Superior temporal gyrus (tissue), 1 donor: Measurements from ENCODE around the gene SAC3D1.
"Not testable (repeated sequence)": the region's sequence is repeated elsewhere in the genome, so short reads cannot be mapped to it uniquely, and the experiment has no call there.

Source experiments
- DNase-seq: peaks from one replicate; pipeline ENCODE4 v3.0.0-alpha.2; 2016; ENCODE audit errors: extremely low spot score

Gene SAC3D1

DNA sequence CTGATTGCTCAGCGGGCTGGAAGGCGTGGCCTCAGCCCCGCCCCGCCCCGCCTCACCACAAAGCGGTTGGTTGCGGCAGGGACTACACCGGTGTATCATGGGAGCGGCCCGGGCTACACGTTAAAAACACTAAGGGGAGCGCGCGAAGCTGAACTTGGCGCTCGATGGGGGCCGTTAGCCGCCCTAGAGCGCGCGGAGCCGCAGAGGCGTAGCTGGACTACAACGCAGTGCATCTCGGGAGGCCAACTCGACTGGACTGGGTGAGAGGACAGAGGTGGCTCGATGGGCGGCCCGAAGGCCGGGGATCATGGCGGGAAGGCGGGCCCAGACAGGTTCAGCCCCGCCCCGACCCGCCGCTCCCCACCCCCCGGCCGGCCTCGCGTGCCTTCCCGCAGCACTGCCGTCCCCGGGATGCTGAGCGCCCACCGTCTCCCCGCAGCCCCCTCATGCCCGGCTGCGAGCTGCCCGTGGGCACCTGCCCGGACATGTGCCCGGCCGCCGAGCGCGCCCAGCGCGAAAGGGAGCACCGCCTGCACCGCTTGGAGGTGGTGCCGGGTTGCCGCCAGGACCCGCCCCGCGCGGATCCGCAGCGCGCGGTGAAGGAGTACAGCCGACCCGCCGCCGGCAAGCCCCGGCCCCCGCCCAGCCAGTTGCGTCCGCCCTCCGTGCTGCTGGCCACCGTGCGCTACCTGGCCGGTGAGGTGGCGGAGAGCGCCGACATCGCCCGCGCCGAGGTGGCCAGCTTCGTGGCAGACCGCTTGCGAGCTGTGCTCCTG lies at the start of gene SAC3D1:
Gene SAC3D1, plus strand, starts transcription at position 364 of the 776 bp plus-strand sequence. Its CDS starts 83 bp downstream, at position 447.
- DNase-seq, result peak; percentile 92

DNA sequence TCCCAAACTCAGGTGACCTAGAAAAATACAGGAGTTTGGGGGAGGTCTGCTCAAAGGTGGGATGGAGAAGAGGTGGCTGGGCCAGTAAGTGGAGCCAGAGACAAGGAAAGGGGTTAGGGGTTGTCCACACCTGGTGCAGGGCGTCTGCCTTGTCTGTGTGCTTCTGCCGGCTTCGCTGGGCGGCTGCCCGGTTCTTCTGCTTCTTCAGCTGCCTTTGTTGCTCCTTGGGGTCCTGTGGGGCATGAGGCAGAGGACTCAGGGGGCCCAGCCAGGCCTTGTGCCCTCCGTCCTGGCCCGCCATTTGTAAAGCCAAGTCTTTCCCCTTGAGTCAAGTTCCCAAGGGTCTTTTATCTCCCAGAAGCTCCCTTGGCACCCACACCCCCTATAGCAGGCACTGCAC lies 46.7 kb upstream of the SAC3D1 start:
- no peak for DNase-seq

DNA sequence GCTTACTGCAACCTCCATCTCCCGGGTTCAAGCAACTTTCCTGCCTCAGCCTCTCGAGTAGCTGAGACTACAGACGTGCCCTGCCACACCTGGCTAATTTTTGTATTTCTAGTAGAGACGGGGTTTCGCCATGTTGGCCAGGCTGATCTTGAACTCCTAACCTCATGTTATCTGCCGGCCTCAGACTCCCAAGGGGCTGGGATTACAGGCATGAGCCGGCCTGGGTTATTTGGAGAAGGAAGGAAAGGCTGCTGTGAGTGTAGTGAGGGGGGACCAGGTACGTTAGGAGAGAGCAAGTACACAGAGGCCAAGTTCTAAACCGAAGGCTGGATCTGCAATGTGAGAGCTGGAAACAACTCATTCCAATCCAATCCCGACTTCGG lies 44.7 kb upstream of the SAC3D1 start:
- no peak for DNase-seq

DNA sequence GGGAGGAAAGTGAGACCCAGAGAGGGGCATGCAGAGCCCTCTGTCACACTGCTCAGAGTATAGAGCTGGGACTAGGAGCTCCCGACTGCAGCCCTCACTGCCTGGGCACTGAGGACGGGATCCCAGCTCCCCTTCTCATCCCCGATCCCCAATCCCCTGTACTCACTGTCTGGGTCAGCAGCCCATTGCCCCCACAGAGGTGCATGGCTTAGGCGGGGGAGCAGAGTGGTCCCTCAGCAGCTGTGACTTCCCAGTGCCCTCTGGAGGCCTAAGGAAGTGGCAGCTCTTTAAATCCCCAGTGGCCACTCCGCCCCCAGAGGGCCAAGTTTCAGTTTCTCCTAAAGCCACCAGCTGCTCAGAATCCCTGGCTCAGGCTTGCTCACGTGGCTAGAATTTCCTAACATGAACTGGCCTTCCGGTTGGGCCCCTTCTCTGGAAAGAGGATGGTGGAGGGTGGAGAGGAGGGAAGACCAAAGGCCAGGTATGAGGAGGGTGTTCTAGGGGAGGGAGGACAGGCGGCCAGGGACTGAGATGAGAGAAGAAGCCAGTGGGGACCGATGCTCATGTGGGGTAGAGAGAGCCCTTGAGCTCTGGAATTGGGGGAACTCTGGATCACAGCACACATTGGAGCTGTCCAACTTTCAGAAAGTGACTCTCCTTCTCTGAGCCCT lies 44.2 kb upstream of the SAC3D1 start, which contains the start of gene BATF2:
Gene BATF2, minus strand, starts transcription at position 262 of the 671 bp plus-strand sequence. Its CDS starts 57 bp downstream, at position 205.
- peak; percentile 46 for DNase-seq

DNA sequence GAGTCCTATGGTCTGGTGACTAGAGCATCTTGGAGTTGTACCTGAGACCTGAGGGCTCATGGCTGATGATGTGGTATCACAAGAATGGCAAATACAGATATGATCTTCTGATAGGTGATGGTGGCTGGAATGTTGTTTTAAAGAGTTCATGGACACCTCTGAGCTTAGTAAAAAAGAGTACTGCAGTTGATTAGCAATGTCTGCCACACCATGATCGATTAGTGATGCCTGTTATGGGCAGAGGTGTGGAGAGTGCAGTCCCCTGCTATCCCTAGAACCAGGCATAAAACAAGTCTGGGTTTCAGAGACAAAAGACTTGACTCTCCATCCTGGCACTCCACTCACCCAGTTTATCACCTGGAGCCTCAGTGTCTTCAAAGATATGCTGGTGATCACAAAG lies 42.9 kb upstream of the SAC3D1 start:
- DNase-seq, result no peak

DNA sequence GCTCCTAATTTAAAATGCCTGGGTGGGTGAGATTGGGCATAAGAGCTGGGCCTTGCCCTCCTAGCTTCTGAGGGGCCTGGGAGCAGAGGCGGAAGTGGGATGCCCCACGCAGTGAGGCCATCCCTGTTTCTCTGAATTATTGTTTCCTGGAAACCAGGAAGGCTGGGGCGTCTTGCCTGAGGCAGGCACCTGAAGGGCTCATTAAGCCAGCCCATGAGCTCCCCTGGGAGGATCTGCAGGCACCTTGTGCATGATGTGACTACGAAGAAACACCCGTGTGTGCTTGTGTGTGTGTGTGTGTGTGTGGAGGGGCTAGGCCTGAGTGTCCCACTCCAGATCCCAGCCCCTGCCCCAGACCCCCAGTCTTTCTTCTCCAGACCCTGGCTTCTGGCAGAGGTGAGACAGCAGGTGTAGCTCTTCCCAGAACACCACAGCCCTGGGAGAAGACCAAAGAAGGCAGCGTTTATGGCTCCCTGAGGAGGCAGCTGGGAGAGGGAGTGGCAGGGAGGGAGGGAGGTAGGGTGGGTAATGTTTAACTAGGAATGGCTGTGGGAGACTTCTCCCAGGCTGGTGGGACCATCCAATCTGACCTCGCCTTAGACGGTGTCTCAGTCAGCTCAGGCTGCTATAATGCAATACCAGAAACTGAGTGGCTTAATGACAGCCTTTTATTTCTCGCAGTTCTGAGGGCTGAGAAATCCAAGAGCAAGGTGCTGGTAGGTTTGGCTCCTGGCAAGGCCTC lies 42.1 kb upstream of the SAC3D1 start:
- DNase-seq, result no peak

DNA sequence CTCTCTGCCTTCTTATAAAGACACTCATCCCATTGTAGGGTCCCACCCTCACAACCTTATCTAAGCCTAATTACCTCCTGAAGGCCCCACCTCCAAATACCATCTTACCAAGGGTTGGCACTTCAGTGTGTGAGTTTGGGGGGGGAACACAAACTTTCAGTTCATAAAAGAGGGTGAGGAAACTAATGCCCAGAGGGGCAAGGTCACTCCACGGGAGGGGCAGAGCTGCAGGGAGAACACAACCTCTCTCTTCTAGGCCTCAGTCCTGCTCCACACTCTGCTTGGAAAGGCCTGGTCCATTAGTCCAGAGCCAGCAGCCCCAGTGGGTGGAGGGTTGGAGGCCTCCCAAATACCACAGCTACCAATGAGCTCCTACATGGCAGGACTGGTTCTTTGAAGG lies 41.5 kb upstream of the SAC3D1 start:
- DNase-seq, result no peak

DNA sequence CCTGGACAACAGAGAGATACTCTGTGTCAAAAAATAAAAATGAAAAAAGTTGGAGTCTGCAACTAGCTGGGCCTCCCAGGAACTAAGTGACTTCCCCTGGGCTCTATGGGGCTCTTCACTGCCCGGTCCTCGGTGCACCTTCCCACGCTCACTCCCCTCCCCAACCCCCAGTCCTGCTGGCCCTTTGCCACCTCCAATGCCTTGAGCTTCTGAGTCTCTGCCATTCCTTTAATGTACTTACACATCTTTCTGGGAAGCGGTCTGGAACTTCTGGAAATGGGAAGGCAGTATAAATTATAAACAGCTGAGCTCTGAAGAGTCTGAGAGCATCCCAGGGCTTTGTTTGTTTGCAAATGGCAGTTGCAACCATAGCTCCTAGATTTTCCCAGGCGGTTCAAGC lies 38.3 kb upstream of the SAC3D1 start:
- DNase-seq, result no peak

DNA sequence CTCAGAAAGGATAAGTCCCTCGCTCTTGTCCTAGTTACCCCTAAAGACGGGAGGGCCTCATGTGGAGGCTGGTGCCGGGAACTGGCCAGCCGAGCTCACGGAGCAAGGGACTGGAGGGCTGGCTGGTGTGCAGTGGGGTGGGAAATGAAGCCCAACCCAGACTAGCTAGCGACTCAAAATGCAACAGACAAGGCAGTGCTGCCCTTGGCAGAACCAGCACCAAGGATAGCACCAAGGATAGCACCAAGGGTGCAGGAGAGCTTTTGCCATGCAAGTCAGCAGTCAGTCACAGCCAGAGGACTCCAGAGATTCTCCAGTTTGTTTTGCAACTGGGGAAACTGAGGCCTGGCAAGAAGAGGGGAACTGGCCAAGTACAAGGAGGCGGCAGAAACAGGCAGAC lies 37.7 kb upstream of the SAC3D1 start:
- DNase-seq, result no peak

DNA sequence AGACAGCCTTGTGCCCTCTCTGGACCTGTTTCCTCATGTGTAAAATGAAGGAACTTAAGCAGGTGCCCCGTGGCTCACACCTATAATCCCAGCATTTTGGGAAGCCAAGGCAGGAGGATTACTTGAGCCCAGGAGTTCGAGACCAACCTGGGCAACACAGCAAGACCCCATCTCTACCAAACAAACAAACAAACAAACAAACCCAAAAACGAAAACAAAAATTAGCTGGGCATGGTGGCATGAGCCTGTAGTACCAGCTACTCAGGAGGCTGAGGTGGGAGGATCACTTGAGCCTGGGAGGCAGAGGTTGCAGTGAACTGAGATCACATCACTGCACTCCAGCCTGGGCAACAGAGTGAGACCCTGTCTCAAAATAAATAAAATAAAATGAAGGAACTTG lies 37.0 kb upstream of the SAC3D1 start:
- DNase-seq, result not testable (repeated sequence)

DNA sequence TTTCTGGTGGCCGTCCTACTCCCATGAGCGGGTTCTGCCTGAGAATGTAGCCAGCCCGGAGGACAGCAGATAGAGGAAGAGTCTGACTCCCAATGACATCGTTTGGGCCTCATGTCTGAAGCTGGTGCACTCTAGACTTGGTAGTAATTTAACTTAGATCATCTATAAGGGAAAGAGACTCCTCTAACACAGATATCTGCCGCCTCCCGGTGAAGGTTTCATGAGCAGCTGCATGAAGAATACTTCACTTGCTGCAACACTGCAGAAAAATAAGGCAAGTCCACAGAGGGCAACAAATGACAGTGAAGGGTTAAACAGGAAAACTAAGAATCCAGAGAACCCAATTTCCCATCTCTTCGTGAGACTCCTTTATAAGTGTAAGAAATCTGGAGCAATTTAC lies 33.0 kb upstream of the SAC3D1 start:
- no peak for DNase-seq

DNA sequence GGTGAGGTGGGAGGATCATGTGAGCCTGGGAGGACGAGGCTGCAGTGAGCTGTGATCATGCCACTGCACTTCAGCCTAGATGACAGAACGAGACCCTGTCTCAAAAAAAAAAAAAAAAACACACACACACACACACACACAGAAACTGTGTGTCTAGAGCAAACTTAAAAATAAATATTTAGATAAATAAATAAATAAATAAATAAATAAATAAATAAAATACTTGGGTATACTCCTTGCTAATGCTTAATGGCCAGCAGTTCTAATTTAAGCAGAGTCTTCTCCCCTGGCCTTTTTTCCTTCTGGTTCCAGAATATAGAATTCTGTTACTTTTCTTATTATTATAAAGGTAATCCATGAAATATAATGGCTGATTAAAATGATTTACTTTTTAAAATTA lies 32.1 kb upstream of the SAC3D1 start:
- DNase-seq, result no peak

DNA sequence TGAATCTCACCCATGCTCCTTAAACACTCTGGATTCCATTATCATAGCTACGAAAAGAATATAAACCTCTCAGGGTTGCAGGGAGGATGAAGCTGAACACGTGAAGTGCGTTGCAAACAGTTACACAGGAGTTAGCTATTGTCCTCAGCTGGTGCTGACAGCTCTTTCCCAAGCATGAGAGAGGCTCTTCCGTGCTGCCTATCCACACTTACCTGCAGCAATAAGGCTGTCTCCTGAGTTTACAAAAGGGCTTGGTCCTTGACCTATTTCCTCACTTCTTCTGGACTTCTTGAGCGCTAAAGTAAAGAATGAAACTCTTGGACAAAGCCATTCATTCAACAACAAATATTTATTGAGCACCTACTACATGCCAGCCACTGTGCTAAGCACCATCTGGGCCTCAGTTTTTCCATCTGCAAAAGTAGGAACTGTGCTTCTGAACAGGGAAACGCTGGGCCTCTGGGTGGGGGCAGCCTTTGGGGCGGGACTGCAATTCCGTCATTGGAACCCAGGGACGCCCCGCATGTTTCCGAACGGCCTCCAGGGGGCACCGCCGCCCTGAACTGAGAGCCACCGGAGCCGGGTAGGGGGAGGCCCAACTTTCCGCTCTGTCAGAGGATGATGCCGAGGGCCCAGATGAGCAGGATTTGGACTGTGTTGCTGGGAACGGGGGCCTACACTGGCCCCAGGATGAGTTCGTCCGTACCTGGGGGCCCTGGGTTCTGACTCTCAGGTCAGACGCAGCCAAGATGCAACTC lies 27.7 kb upstream of the SAC3D1 start:
- DNase-seq, result peak; percentile 88

DNA sequence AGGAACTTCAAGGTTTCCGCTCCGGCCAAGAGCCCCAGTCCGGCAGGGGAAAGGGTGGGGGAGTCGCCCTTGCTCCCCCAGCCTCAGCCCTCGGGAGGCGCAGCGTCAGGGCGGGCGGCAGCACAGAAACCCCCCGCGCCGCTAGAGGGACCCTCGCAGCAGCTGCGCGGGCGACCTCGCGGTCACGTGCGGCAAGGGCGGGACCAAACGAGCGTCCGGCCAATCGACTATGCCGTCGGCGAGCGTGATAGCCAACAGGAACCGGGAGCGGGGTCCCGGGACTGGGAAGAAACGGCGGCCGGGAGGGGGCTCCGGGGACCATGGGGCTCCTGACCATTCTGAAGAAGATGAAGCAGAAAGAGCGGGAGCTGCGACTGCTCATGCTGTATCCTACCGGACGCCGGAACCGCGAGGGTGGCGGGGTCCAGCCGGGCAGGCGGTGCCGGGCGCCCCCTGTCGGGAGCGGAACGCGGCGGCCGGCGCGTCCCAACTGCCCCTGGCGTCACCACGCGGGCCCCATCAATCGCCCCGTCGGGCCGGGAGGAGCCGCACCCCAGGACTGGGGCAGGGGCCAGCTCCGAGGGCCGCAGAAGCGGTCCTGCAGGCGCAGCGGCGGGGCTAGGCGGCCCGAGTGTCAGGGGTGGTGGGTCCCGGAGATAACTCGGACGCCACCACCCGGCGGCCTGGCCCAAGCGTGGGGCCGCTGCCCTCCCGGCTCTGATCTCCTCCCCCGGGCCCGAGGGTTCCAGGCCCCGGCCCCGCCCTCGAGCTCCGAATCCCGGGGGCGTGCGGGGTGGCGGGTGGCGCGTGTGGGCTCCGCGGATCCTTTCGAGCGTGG lies 26.9 kb upstream of the SAC3D1 start, which contains the start of gene ARL2:
Gene ARL2, plus strand, starts transcription at position 273 of the 838 bp plus-strand sequence. Its CDS starts 48 bp downstream, at position 321.
- DNase-seq, result peak; percentile 93

DNA sequence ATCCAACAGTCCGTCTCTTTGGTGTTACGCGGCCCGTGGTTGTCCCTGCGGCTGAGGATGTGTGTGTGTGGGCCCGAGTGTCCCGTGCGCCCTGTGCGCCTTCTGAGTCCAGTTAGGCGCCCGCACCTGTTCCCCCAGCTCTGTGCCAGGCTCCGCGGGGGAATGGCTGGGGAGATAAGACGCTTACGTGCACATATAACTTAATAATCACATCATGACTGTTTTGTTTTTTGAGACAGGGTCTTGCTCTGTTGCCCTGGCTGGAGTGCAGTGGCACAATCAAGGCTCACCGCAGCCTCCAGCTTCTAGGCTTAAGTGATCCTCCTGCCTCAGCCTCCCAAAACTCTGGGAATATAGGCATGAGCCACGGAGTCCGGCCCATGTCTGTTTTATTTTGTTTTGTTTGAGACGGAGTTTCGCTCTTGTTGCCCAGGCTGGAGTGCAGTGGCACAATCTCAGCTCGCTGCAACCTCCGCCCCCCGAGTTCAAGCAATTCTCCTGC lies 26.2 kb upstream of the SAC3D1 start:
- no peak for DNase-seq

DNA sequence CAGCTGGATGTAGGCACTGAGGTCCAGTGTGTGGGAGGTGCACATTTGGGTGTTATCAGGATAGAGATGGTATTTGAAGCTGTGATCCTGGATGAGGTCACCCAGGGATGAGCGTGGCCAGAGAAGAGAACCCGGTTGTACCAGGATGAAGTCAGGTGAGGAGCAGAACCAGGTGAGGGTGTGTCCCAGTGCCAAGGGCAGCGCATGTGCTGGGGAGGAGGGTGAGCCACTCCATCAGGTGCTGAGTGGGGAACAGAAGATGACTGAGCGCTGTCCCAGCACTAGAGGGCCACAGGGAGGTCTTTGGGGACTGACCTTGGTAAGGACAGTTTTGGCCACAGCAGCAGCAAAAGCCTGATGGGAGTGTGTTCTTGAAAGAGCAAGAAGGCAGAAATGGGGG lies 24.3 kb upstream of the SAC3D1 start:
- no peak for DNase-seq

DNA sequence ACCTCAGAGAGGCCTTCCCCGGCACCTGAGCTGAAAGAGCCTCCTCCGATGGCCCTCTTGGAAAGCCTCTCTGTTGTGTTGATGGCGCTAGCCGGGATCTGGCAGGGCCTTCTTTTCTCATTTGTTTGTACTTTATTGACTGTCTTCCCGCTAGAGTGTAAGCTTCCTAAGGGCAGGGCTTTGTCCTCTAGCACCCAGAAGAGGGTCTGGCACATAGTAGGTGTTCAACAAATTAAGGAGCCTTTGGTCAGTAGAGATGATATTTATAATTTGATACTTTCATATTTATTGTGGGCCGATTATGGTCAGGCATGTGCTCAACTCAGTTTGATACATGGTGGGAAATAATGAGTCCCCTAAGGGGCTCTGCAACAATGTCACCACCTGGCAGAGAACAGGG lies 23.1 kb upstream of the SAC3D1 start:
- DNase-seq, result no peak

DNA sequence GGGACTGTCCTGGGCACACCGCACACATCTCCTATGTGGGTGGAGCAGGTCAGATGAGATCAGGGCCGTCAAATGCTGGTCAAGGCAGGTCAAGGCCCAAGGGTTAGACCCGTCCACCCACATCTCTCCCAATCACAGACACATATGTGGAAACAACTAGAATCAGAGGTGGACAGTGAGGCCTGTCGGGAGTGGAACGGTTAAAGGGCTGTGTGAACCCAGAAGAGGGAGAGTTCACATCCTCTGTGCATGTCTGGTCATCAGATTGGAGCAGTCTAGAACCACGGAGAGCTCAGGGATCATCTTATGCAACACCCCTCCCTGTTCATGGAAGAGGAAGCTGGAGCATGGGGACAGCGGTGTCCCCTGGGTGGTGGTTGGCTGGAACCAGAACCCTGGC lies 21.2 kb upstream of the SAC3D1 start:
- no peak for DNase-seq

DNA sequence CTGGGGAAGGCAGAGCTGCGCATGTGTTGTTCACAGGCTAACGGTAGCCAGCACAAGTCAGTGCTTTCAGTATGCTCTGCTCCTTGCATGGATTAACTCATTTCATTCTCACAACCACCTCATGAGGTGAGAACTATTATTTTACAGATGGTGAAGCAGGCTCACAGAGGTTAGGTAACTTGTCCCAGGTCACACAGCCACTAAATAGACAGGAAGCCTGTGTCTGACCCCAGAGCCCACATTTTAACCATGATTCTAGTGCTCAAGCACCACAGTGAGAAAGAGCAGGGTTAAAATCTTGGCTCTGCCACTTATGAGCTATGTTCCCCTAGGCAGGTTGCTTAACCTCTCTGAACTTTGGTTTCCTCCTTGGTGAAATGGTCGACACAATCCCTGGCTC lies 20.0 kb upstream of the SAC3D1 start:
- no peak for DNase-seq

DNA sequence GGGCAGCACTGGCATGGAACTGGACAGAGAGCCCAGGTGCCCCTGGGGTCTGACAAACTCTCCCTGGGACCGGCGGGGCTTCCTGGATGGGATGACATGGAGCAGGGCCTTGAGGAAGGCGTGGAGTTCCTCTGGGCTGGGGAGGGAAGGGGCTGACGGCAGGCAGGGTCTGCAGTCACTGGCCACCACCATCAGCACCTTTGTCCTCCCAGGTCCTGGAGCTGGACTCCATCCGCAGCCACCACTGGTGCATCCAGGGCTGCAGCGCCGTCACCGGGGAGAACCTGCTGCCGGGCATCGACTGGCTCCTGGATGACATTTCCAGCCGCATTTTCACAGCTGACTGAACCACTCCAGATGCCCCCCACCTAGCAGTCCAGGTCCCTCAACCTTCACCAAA lies 19.5 kb upstream of the SAC3D1 start:
- no peak for DNase-seq

DNA sequence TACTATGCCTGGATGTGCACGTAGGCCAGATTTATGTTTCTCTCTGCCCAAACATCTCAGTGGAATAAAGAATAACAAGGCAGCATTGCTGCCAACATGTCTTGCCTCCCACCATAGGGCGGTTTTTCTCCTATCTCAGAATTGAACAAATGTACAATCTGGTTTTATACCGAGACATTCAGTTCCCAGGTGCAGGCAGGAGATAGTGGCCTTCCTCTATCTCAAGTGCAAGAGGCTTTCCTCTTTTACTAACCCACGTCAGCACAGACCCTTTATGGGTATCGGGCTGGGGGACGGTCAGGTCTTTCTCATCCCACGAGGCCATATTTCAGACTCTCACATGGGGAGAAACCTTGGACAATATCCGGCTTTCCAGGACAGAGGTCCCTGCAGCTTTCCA lies 17.5 kb upstream of the SAC3D1 start:
- DNase-seq, result not testable (repeated sequence)
